Measurements from ENCODE around the gene BCAT1. TPM values are rescaled to one million over a fixed set of nuclear protein-coding genes. Genes with fewer than 3 reads are reported as not detected.

Gene BCAT1
- total RNA-seq, 1 experiment from 2014 or later = 183 TPM

DNA sequence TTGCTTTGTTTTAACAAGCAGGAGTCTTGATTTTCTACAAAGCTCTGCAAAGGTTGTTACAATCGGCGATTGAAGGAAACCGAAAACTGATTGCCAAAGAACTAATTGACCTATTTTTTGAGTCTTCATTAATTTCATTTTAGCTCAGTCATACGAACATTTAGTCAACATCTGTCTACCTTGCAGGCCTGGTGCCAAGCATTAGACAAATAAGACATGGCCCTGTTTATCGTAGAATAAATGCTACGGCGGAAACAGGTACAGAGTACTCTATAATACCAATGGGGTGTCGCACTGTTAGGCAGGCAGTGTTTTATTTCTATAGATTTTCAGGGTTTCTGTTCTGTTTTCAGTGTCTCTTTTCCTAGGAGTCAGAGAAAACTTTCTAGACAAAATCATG is 171.5 kb downstream of the BCAT1 start:
- DNase-seq = no peak

DNA sequence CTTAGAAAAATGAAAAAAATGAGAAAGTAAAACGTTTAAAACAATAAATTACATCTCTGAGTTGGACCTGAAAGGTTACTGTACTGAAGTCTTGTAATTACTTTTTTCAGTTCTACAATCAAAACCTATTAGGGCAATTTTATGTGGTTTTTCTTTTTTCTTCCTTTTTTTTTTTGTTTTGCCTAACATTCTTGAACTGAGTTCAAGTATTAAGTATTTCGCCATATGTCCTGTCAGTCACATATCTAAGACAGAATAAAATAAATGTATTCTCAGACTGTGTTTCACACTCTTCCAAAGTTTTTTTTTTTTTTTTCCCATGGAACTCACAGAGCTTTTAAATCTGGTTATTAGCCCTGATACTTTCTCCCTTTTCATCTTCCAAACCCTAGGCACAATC is 172.0 kb downstream of the BCAT1 start:
- DNase-seq = no peak
- no peak overlapping the region for H3K27ac ChIP-seq (ENCODE audit: low read length)

More for the DNA sequence above, 171.5 kb downstream of the BCAT1 start:
- H3K9ac ChIP-seq (ENCODE audit: low read length) = no peak overlapping the region
- H3K79me2 ChIP-seq (ENCODE audit: low read length) = no peaks in the 10 kb centered on the region
- no peaks in the 10 kb centered on the region for H3K4me1 ChIP-seq (ENCODE audit: low read length)
- H3K4me2 ChIP-seq (ENCODE audit: low read depth, low read length, poor library complexity, severe bottlenecking) = no peak overlapping the region
- no peaks in the 10 kb centered on the region for H3K27me3 ChIP-seq (ENCODE audit: low read length)
- no peak overlapping the region for H3K27ac ChIP-seq (ENCODE audit: low read length)
- no peak overlapping the region for H3K4me3 ChIP-seq (ENCODE audit: low read length)
- H3K36me3 ChIP-seq (ENCODE audit: insufficient read depth, low read length) = no peaks in the 10 kb centered on the region
- H3K9me3 ChIP-seq (ENCODE audit: low read length) = no peaks in the 10 kb centered on the region
- H3K9me2 ChIP-seq (replicated peaks; ENCODE audit: insufficient read depth, low read length) = no peaks in the 10 kb centered on the region
- no peak overlapping the region for H2AFZ ChIP-seq (ENCODE audit: low read length)
- no peaks in the 10 kb centered on the region for H4K20me1 ChIP-seq (ENCODE audit: insufficient read depth, low read depth, low read length)

DNA sequence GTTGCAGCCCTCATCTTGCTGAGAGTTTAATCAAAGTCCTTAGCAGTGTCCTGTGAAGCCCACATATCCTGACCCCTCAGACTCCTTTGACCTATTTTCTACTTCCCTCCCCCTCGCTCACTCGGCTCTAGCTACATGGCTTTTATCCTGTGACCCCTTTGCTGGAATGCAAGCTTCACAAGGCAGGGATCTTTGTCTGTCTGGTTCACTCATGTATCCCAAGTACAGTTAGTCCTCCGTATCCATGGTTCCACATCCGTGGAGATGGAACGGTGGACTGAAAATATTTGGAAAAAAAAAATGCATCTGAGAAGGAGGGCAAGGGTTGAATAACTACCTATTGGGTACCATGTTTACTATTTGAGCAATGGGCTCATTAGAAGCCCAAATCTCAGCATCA is 173.8 kb downstream of the BCAT1 start:
- no peaks in the 10 kb centered on the region for H3K36me3 ChIP-seq (ENCODE audit: insufficient read depth, low read length)
- H3K27me3 ChIP-seq (ENCODE audit: low read length) = no peaks in the 10 kb centered on the region
- no peak overlapping the region for H2AFZ ChIP-seq (ENCODE audit: low read length)
- no peaks in the 10 kb centered on the region for H3K79me2 ChIP-seq (ENCODE audit: low read length)
- no peak overlapping the region for H3K9ac ChIP-seq (ENCODE audit: low read length)
- H3K4me3 ChIP-seq (ENCODE audit: low read length) = no peak overlapping the region
- H3K9me2 ChIP-seq (replicated peaks; ENCODE audit: insufficient read depth, low read length) = no peaks in the 10 kb centered on the region
- H4K20me1 ChIP-seq (ENCODE audit: insufficient read depth, low read depth, low read length) = no peaks in the 10 kb centered on the region
- no peak overlapping the region for H3K27ac ChIP-seq (ENCODE audit: low read length)
- no peaks in the 10 kb centered on the region for H3K4me1 ChIP-seq (ENCODE audit: low read length)
- H3K9me3 ChIP-seq (ENCODE audit: low read length) = no peaks in the 10 kb centered on the region
- H3K4me2 ChIP-seq (ENCODE audit: low read depth, low read length, poor library complexity, severe bottlenecking) = no peak overlapping the region
- no peak for DNase-seq

More for the DNA sequence above, 172.0 kb downstream of the BCAT1 start:
- no peaks in the 10 kb centered on the region for H3K4me1 ChIP-seq (ENCODE audit: low read length)
- H3K4me2 ChIP-seq (ENCODE audit: low read depth, low read length, poor library complexity, severe bottlenecking) = no peak overlapping the region
- H3K27me3 ChIP-seq (ENCODE audit: low read length) = no peaks in the 10 kb centered on the region
- H3K79me2 ChIP-seq (ENCODE audit: low read length) = no peaks in the 10 kb centered on the region
- H3K9ac ChIP-seq (ENCODE audit: low read length) = no peak overlapping the region
- H3K9me3 ChIP-seq (ENCODE audit: low read length) = no peaks in the 10 kb centered on the region
- H3K4me3 ChIP-seq (ENCODE audit: low read length) = no peak overlapping the region
- H3K9me2 ChIP-seq (replicated peaks; ENCODE audit: insufficient read depth, low read length) = no peaks in the 10 kb centered on the region
- no peaks in the 10 kb centered on the region for H4K20me1 ChIP-seq (ENCODE audit: insufficient read depth, low read depth, low read length)
- H2AFZ ChIP-seq (ENCODE audit: low read length) = no peak overlapping the region
- no peaks in the 10 kb centered on the region for H3K36me3 ChIP-seq (ENCODE audit: insufficient read depth, low read length)

- Histone ChIP-seq H3K9me2 (replicated peaks; ENCODE audit: insufficient read depth, low read length) (no peaks in the 10 kb centered on the region), H3K4me3 (ENCODE audit: low read length) (no peak overlapping the region), H3K27me3 (ENCODE audit: low read length) (no peaks in the 10 kb centered on the region), H2AFZ (ENCODE audit: low read length) (no peak overlapping the region), H3K36me3 (ENCODE audit: insufficient read depth, low read length) (no peaks in the 10 kb centered on the region), H3K9me3 (ENCODE audit: low read length) (no peaks in the 10 kb centered on the region), H3K9ac (ENCODE audit: low read length) (no peak overlapping the region), H3K4me2 (ENCODE audit: low read depth, low read length, poor library complexity, severe bottlenecking) (no peak overlapping the region), H3K4me1 (ENCODE audit: low read length) (no peaks in the 10 kb centered on the region), H3K27ac (ENCODE audit: low read length) (no peak overlapping the region), H3K79me2 (ENCODE audit: low read length) (no peaks in the 10 kb centered on the region), H4K20me1 (ENCODE audit: insufficient read depth, low read depth, low read length) (no peaks in the 10 kb centered on the region)
- no peak for DNase-seq
These were observed 174.9 kb downstream of the BCAT1 start for GRCh38 chr12:24773996-24774395.

DNA sequence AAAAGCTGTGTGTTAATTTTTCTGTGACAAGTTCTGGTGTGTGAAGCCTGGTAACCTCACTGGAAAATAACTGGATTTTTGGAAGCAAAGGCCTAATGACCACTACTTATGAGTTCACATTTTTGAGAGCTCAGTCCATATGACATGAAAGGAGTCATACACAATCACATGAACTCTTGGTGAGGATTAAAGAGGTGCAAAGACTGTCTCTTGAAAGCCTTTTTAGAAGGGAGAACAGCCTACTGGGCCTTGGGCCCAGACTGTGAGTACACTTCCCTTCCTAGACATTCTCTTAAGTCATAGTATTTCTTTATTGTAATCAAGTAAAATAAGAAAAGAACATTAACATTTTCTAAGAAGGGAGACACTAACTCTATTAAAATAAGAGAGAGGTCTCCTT is 176.1 kb downstream of the BCAT1 start:
- Histone ChIP-seq H3K9me2 (replicated peaks; ENCODE audit: insufficient read depth, low read length) (no peaks in the 10 kb centered on the region), H3K4me3 (ENCODE audit: low read length) (no peak overlapping the region), H3K36me3 (ENCODE audit: insufficient read depth, low read length) (no peaks in the 10 kb centered on the region), H3K27me3 (ENCODE audit: low read length) (no peaks in the 10 kb centered on the region), H3K9me3 (ENCODE audit: low read length) (no peaks in the 10 kb centered on the region), H3K4me2 (ENCODE audit: low read depth, low read length, poor library complexity, severe bottlenecking) (no peak overlapping the region), H3K9ac (ENCODE audit: low read length) (no peak overlapping the region), H3K27ac (ENCODE audit: low read length) (no peak overlapping the region), H2AFZ (ENCODE audit: low read length) (no peak overlapping the region), H3K4me1 (ENCODE audit: low read length) (no peaks in the 10 kb centered on the region), H4K20me1 (ENCODE audit: insufficient read depth, low read depth, low read length) (no peaks in the 10 kb centered on the region), H3K79me2 (ENCODE audit: low read length) (no peaks in the 10 kb centered on the region)
- DNase-seq = no peak

- Histone ChIP-seq H3K4me2 (ENCODE audit: low read depth, low read length, poor library complexity, severe bottlenecking) (no peak overlapping the region), H3K9ac (ENCODE audit: low read length) (no peak overlapping the region), H4K20me1 (ENCODE audit: insufficient read depth, low read depth, low read length) (no peaks in the 10 kb centered on the region), H3K9me2 (replicated peaks; ENCODE audit: insufficient read depth, low read length) (no peaks in the 10 kb centered on the region), H3K27ac (ENCODE audit: low read length) (no peak overlapping the region), H3K36me3 (ENCODE audit: insufficient read depth, low read length) (no peaks in the 10 kb centered on the region), H3K9me3 (ENCODE audit: low read length) (no peaks in the 10 kb centered on the region), H3K4me1 (ENCODE audit: low read length) (no peaks in the 10 kb centered on the region), H2AFZ (ENCODE audit: low read length) (no peak overlapping the region), H3K79me2 (ENCODE audit: low read length) (no peaks in the 10 kb centered on the region), H3K4me3 (ENCODE audit: low read length) (no peak overlapping the region), H3K27me3 (ENCODE audit: low read length) (no peaks in the 10 kb centered on the region)
- DNase-seq = no peak
These were observed 178.1 kb downstream of the BCAT1 start for GRCh38 chr12:24770821-24771220.

- DNase-seq = no peak
- H3K4me1 ChIP-seq (ENCODE audit: low read length) = no peaks in the 10 kb centered on the region
- H2AFZ ChIP-seq (ENCODE audit: low read length) = no peak overlapping the region
- H3K9me3 ChIP-seq (ENCODE audit: low read length) = no peaks in the 10 kb centered on the region
- no peaks in the 10 kb centered on the region for H4K20me1 ChIP-seq (ENCODE audit: insufficient read depth, low read depth, low read length)
- no peak overlapping the region for H3K4me3 ChIP-seq (ENCODE audit: low read length)
- H3K9me2 ChIP-seq (replicated peaks; ENCODE audit: insufficient read depth, low read length) = no peaks in the 10 kb centered on the region
- no peaks in the 10 kb centered on the region for H3K36me3 ChIP-seq (ENCODE audit: insufficient read depth, low read length)
- H3K9ac ChIP-seq (ENCODE audit: low read length) = no peak overlapping the region
- no peak overlapping the region for H3K27ac ChIP-seq (ENCODE audit: low read length)
- H3K79me2 ChIP-seq (ENCODE audit: low read length) = no peaks in the 10 kb centered on the region
- no peak overlapping the region for H3K4me2 ChIP-seq (ENCODE audit: low read depth, low read length, poor library complexity, severe bottlenecking)
- no peaks in the 10 kb centered on the region for H3K27me3 ChIP-seq (ENCODE audit: low read length)
These were observed 178.6 kb downstream of the BCAT1 start for GRCh38 chr12:24770334-24770733.

GRCh38 chr12:24769682-24770081 is 179.2 kb downstream of the BCAT1 start:
- H3K4me1 ChIP-seq (ENCODE audit: low read length) = no peaks in the 10 kb centered on the region
- H3K9me2 ChIP-seq (replicated peaks; ENCODE audit: insufficient read depth, low read length) = no peaks in the 10 kb centered on the region
- DNase-seq = no peak
- H4K20me1 ChIP-seq (ENCODE audit: insufficient read depth, low read depth, low read length) = no peaks in the 10 kb centered on the region
- no peaks in the 10 kb centered on the region for H3K27me3 ChIP-seq (ENCODE audit: low read length)
- no peak overlapping the region for H3K4me3 ChIP-seq (ENCODE audit: low read length)
- no peak overlapping the region for H3K4me2 ChIP-seq (ENCODE audit: low read depth, low read length, poor library complexity, severe bottlenecking)
- no peaks in the 10 kb centered on the region for H3K79me2 ChIP-seq (ENCODE audit: low read length)
- H3K27ac ChIP-seq (ENCODE audit: low read length) = no peak overlapping the region
- H3K9me3 ChIP-seq (ENCODE audit: low read length) = no peaks in the 10 kb centered on the region
- no peak overlapping the region for H3K9ac ChIP-seq (ENCODE audit: low read length)
- no peak overlapping the region for H2AFZ ChIP-seq (ENCODE audit: low read length)
- no peaks in the 10 kb centered on the region for H3K36me3 ChIP-seq (ENCODE audit: insufficient read depth, low read length)

- H3K27me3 ChIP-seq (ENCODE audit: low read length) = no peaks in the 10 kb centered on the region
- no peaks in the 10 kb centered on the region for H3K36me3 ChIP-seq (ENCODE audit: insufficient read depth, low read length)
- no peaks in the 10 kb centered on the region for H4K20me1 ChIP-seq (ENCODE audit: insufficient read depth, low read depth, low read length)
- no peak overlapping the region for H3K4me3 ChIP-seq (ENCODE audit: low read length)
- no peaks in the 10 kb centered on the region for H3K9me3 ChIP-seq (ENCODE audit: low read length)
- H3K79me2 ChIP-seq (ENCODE audit: low read length) = no peaks in the 10 kb centered on the region
- no peak overlapping the region for H3K4me2 ChIP-seq (ENCODE audit: low read depth, low read length, poor library complexity, severe bottlenecking)
- H3K27ac ChIP-seq (ENCODE audit: low read length) = no peak overlapping the region
- H3K9me2 ChIP-seq (replicated peaks; ENCODE audit: insufficient read depth, low read length) = no peaks in the 10 kb centered on the region
- H3K9ac ChIP-seq (ENCODE audit: low read length) = no peak overlapping the region
- H2AFZ ChIP-seq (ENCODE audit: low read length) = no peak overlapping the region
- peak; percentile 43 for DNase-seq
- H3K4me1 ChIP-seq (ENCODE audit: low read length) = no peaks in the 10 kb centered on the region
These were observed 180.5 kb downstream of the BCAT1 start for GRCh38 chr12:24768415-24768814.

Data from Karpas-422 (cell line).